ENCODE data around the gene SDF4. TPM values are rescaled to one million over a fixed set of nuclear protein-coding genes. Genes with fewer than 3 reads are reported as not detected.
A peak's percentile ranks its signal among the peaks of the same experiment; 100 is the strongest.

Gene SDF4
- total and polyA plus RNA-seq, 8 donors, result 68.3 to 99.4 (median 74.8) TPM

DNA sequence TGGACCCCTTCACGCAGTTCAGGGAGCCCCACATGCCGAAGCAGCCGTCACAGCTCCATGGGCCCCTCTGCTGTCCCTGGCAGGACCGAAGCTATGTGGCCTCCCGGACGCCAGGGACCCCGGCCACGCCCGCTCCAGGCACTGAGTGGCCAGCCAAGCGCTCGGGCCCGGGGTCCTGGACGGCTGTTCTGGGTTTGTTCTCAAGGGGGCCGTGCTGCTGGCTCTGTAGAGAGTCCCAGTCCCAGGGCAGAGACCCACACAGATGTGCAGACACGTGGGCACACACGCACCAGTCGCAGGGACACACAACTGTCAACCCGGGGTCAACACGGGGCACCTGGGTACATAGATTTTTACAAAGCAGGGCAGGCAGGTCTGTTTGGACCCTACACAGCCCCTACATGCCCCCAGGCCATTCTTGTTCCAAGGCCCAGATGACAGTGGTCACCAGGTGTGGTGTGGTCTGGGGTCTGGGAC is 6.9 kb upstream of the SDF4 start:
- no peak overlapping the region for H3K4me3 ChIP-seq
- no peak overlapping the region for H3K27ac ChIP-seq
- intact Hi-C loops (cut with DNase I), result no loop called here
- DNase-seq (no peak), FAIRE-seq (no peak), ATAC-seq (no peak)
- no peak for TF ChIP-seq CTCF (IDR thresholded peaks at IDR 0.05)
- H3K27me3 ChIP-seq, result no peaks in the 10 kb centered on the region
- H3K36me3 ChIP-seq, result no peaks in the 10 kb centered on the region
- WGBS, 2 donors, result 58 to 81% methylated on average over 19 of the region's 19 CpGs
- H3K4me1 ChIP-seq, result no peaks in the 10 kb centered on the region
- H3K9me3 ChIP-seq, result no peaks in the 10 kb centered on the region

DNA sequence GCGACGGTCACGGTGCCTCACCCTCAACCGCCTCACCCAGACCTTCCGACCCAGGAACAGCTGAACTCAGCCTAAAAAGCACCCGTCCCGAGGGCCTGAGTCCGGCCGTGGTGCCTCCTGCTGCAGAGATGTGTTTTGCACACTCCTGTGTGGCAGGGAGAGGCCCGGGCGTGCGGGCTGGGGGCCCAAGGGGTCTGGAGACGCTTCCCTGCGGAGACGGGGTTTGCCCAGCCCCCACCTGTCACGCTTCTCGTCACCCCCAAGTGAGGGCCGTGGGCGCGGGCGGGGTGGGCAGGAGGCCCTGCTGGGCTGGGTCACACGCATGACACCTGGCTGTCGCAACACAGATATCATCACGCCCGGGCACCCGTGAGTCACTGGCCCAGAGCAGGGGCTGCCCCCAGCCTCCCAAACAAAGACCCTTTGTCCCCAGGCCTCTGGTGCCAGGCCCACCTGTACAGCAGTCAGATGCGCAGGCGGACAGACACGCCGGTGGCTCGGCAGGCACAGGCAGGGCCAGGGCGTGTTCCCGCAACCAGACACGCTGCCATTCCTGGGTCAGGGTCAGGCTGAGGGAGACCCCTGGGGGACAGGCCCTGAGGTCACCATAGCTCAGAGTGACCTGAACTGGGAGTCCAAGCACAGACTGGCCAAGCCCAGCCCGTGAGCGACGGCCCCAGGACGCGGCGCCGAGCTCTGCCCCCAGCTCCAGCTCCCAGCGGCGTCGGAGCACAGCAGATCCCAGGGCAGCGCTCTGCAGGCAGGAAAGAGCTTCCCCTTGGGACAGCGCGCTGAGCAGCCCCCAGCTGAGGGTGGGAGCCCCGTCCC is 6.3 kb upstream of the SDF4 start:
- DNase-seq, result peak in 1 of 6 donors; percentile 80
- intact Hi-C loops (cut with DNase I), result no loop called here
- no peak for FAIRE-seq
- no peaks in the 10 kb centered on the region for H3K36me3 ChIP-seq
- 31 to 47% methylated on average over 48 of the region's 48 CpGs for WGBS, 2 donors
- no peaks in the 10 kb centered on the region for H3K9me3 ChIP-seq
- no peak overlapping the region for H3K4me3 ChIP-seq
- H3K4me1 ChIP-seq, result peaks cover 0 to 4% (median 2%) of the 10 kb centered on the region in 3 donors
- H3K27ac ChIP-seq, result no peak overlapping the region
- ATAC-seq, result peak in 3 of 4 donors; percentile 3 to 75 (median 43)
- H3K27me3 ChIP-seq, result no peaks in the 10 kb centered on the region
- no peak for TF ChIP-seq CTCF (IDR thresholded peaks at IDR 0.05)

GRCh38 chr1:1236945-1237873 is 5.4 kb upstream of the SDF4 start:
- ATAC-seq, result peak in 3 of 4 donors; percentile 6 to 55 (median 14)
- Histone ChIP-seq H3K27me3 (no peaks in the 10 kb centered on the region), H3K36me3 (no peaks in the 10 kb centered on the region), H3K4me3 (no peak overlapping the region), H3K9me3 (no peaks in the 10 kb centered on the region), H3K4me1 (peaks cover 0 to 9% (median 9%) of the 10 kb centered on the region in 3 donors), H3K27ac (no peak overlapping the region)
- DNase-seq, result peak in 1 of 6 donors; percentile 72
- WGBS, 2 donors, result 26 to 27% methylated on average over 29 to 34 of the region's 34 CpGs
- TF ChIP-seq CTCF (IDR thresholded peaks at IDR 0.05), result no peak
- FAIRE-seq, result no peak
- intact Hi-C loops (cut with DNase I), result no loop called here

- WGBS, 2 donors, result 71 to 74% methylated on average over 19 to 22 of the region's 22 CpGs
- Histone ChIP-seq H3K4me3 (no peak overlapping the region), H3K27me3 (no peaks in the 10 kb centered on the region), H3K4me1 (peaks cover 0 to 9% (median 9%) of the 10 kb centered on the region in 3 donors), H3K27ac (no peak overlapping the region), H3K9me3 (no peaks in the 10 kb centered on the region), H3K36me3 (no peaks in the 10 kb centered on the region)
- no peak for ATAC-seq
- intact Hi-C loops (cut with DNase I), result no loop called here
- TF ChIP-seq CTCF (IDR thresholded peaks at IDR 0.05), result no peak
- FAIRE-seq, result no peak
- DNase-seq, result peak in 1 of 6 donors; percentile 67
These were observed 4.5 kb upstream of the SDF4 start for GRCh38 chr1:1236176-1236763.

All from pancreas (tissue), 10 donors.